ENCODE results near the gene OR8J3.
"Not testable (repeated sequence)": the region's sequence is repeated elsewhere in the genome, so short reads cannot be mapped to it uniquely, and the experiment has no call there.

The OR8J3 gene, protein sequence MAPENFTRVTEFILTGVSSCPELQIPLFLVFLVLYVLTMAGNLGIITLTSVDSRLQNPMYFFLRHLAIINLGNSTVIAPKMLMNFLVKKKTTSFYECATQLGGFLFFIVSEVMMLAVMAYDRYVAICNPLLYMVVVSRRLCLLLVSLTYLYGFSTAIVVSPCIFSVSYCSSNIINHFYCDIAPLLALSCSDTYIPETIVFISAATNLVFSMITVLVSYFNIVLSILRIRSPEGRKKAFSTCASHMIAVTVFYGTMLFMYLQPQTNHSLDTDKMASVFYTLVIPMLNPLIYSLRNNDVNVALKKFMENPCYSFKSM

DNA sequence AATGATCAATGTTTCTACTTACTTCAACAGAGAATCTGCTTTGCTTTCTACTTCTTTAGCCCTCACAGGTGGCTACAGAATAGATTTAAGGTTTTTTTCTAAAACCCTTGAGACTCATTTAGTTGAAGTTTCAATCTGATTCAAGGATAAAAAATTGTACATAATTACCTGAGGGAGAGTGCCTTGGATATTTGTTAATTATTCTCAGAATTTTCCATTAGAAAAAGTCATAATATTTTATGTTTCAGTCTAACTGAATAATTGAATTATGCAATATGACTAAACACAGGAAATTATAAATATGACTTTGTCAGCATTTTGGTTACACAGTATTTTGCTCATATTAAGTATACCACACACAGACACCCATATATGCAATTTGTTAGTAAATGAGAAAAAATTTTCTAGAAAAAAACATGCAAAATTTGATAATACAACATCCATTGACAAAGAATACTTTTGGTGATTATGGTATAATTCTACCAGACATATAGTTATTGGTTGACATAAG, at the start of gene OR8J3:
Gene OR8J3, minus strand, starts transcription at position 51 of the 511 bp plus-strand sequence. CDS start 2,483 bp downstream, outside the sequence.
- in situ Hi-C loops (cut with MboI; ENCODE audit: low sequenced_read_pairs) = no loop called here

DNA sequence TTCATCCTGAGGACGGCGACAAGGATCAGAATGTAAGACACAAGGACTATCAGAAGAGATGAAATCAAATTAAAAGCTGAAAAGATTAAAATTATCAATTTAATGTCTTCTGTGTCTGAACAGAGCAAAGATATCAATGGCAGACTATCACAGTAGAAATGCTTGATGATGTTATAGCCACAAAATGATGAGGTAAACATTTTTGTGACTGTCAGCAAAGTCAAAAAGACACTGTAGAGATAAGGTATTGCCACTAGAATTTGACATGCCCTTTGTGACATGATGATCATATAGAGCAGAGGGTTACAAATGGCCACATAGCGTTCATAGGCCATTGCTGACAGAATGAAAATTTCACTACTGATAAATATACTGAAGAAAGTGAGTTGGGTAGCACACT, 48.6 kb upstream of the OR8J3 start:
- in situ Hi-C loops (cut with MboI; ENCODE audit: low sequenced_read_pairs) = no loop called here

DNA sequence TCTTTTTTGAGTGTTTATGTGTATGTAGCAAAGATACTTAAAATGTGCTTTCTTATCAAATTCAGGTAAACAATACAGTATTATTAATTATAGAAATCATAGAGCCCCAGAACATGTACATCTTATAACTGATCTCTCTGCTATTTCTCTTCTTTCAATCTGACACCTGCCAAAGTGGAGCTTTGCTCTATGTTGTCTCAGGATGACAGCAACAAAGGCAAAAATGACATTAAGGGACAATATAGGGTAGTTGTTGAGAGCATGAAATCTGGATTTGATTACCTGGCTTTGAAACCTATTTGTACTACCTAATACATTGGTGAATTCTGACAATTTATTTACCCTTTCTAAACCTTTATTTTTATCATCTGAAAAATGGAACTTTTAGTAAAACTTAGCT, 43.5 kb upstream of the OR8J3 start:
- in situ Hi-C loops (cut with MboI; ENCODE audit: low sequenced_read_pairs) = no loop called here

DNA sequence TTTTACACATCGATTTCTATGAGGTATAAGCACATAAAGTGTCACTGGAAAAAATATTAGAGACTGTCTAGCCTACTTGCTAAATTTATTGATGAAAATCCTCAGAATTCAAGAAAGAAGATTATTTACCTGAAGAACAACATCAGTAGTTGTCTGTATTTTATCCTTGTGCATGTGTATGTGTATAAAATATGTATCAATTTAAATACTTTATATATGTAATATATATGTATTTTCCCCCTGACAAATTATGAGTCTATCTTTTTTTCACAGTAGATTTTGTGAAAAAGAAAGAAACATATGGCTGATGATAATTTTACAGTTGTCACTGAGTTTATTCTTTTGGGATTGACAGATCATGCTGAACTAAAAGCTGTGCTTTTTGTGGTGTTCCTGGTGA, 36.3 kb upstream of the OR8J3 start, which contains the start of gene OR5J2:
Gene OR5J2, plus strand, starts transcription at position 301 of the 400 bp plus-strand sequence. Its CDS starts 0 bp downstream, at position 301.
- in situ Hi-C loops (cut with MboI; ENCODE audit: low sequenced_read_pairs) = no loop called here

DNA sequence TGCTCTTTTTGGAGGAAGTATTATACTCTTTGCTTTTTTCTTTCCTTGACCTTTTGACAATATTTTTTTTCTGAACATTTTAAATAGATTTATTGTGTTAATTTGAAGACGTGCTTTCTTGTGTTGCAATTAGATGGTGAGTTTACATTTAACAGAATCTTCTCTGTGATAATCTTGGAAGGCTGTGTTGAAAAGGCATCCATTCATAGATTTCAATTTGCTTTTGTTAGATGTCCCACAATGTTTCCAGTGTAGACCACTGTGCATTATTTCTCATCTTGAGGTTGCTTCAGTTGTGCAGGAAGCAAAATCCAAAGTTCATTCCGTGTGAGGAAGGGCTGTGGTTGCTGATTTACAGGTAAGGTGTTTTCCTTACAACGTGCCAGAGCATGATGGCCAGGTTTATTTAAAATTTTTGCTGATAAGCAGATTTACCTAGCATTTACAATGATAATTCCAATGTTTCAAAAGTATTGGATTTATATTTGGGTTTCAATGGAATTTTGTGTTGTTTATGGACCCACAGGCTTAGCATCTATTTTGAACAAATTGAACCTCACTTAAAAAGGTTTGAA, 32.3 kb upstream of the OR8J3 start:
- in situ Hi-C loops (cut with MboI; ENCODE audit: low sequenced_read_pairs) = no loop called here

DNA sequence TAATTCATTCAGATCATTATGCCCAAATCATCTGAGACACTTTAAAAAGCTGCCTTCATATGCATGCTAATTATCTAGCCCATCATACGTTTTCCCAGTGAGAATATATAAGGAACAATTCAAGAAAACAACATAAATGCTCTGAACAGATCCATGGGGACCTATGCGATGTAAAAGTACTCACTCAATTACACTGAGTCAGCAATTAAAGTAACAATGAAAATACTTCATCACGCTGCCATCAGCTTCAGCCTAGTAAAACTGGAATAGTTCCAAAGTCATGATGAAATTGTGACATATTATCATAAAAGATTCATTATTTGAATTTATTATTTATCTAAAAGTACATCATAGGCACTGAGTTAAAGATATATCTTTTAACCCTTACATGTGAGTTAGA, 23.8 kb upstream of the OR8J3 start:
- in situ Hi-C loops (cut with MboI; ENCODE audit: low sequenced_read_pairs) = no loop called here

DNA sequence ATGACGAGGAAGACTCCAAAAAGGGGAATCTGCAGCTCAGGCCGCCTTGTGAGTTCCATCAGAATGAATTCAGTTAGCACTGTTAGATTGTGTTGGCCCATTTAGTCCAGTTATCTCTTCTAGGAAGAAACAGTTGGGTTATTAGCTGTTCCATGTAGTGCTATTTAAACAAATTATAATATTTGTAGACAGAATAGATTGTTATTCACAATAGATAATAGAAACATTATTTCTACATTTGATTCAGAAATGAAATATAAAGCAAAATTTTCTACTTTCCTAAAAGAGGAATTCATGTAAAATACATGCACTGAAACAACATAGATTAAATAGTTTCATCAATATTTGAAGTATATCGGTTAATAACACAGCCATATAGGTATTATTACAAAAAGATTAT, 20.2 kb upstream of the OR8J3 start, which contains the start of gene OR8K5:
Gene OR8K5, minus strand, starts transcription at position 101 of the 400 bp plus-strand sequence. Its CDS starts 0 bp downstream, at position 101.
- in situ Hi-C loops (cut with MboI; ENCODE audit: low sequenced_read_pairs) = no loop called here

DNA sequence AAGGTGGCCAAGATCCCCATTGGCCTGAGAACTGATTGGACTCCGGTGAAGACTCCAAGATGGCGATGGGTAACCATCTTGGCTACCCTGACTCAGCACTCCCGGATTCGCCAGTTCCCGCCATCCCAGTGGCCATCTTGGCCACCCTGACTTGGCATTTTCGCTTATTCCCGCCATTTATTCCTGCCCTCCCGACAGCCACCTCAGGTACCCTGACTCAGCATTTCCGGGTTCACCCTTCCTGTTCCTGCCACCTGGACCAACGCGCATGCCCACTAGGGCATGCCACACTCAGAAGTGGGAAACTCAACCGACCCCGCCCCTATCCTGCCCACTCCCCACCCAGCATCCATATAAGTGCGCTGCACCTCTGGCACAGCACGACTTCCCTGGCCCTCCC, 12.3 kb upstream of the OR8J3 start:
- in situ Hi-C loops (cut with MboI; ENCODE audit: low sequenced_read_pairs) = no loop called here

DNA sequence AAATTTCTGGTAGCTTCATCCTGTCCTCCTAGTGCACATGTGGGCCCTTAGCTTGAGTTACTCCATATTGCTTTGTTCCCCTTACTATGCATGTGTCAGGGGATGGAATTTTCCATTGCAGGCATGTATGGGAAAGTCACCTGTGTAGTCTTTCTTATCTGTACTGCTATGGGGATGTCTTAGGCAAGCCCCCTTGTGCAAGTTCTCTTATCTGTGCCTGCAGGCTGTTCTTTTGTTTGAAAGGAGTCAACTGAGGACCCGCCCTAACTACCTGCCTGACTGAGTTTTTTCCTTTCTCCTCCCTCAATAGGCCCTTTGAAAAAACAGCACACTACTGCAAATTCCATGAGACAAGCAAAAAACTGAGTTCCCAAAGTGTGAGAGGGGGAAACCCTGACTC, 11.4 kb upstream of the OR8J3 start:
- in situ Hi-C loops (cut with MboI; ENCODE audit: low sequenced_read_pairs) = no loop called here

DNA sequence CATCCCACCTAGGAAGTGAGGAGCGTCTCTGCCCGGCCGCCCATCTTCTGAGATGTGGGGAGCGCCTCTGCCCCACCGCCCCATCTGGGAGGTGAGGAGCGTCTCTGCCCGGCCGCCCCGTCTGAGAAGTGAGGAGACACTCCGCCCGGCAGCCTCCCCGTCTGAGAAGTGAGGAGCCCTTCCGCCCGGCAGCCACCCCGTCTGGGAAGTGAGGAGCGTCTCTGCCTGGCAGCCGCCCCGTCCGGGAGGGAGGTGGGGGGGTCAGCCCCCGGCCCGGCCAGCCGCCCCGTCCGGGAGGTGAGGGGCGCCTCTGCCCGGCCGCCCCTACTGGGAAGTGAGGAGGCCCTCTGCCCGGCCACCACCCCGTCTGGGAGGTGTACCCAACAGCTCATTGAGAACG, 3.7 kb upstream of the OR8J3 start:
- in situ Hi-C loops (cut with MboI; ENCODE audit: low sequenced_read_pairs) = not testable (repeated sequence)

DNA sequence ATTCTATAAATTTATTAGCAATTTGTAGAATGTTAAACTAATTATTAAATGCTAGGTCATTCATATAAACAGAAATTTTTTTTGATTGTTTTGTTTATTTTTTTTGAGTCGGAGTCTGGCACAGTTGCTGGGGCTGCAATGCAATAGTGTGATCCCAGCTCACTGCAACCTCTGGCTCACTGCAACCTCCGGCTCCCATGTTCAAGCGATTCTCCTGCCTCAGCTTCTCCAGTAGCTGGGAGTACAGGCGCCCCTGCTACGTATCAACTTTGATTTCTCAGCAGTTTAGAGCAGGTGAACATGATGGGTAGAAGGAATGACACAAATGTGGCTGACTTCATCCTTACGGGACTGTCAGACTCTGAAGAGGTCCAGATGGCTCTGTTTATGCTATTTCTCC, 17.9 kb downstream of the OR8J3 start, which contains the start of gene OR8H3:
Gene OR8H3, plus strand, starts transcription at position 301 of the 400 bp plus-strand sequence. Its CDS starts 0 bp downstream, at position 301.
- in situ Hi-C loops (cut with MboI; ENCODE audit: low sequenced_read_pairs) = no loop called here

DNA sequence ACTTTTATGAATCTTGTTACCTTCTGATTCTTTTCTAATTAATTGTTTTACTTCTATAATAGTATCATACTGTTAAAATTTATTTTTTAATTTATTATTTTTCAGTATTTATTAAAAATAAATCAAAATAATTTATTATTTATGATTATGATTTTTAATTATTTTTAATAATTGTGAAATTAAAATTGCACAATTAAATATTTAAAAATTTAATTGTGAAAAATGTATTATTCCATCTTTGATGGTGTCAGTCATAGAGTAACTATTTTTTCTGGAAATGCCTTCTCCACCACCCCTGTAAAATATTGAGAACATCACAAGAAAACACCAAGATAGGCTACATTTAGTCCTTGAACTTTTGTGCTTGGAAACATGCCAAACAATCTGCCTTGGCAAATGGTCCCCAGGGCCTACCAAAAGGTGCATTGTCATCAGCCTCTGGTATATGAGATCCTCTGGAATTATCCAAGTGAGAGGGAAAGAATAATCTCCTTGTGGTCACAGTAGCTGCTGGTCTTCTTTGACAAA, 36.7 kb downstream of the OR8J3 start, which contains the start of gene OR8H2:
Gene OR8H2, plus strand, starts transcription at position 478 of the 528 bp plus-strand sequence. CDS start 1,356 bp downstream, outside the sequence.
- in situ Hi-C loops (cut with MboI; ENCODE audit: low sequenced_read_pairs) = no loop called here

DNA sequence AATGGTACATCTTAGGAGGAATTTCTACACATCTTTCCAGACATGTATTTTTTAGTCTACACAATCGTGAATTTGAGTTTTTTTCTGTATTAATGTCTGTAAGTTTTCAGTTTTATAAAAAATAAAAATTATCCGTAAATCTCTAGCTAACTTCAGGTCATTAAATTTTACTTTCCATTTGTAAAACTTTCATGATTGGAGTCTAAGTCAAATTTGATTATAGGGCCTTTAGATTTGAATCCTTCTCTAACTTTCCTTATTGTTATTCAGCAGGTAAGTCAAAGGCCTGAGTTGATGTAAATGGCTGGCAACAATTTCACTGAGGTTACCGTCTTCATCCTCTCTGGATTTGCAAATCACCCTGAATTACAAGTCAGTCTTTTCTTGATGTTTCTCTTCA, 47.0 kb downstream of the OR8J3 start, which contains the start of gene OR8I2:
Gene OR8I2, plus strand, starts transcription at position 301 of the 400 bp plus-strand sequence. Its CDS starts 0 bp downstream, at position 301.
- in situ Hi-C loops (cut with MboI; ENCODE audit: low sequenced_read_pairs) = no loop called here

DNA sequence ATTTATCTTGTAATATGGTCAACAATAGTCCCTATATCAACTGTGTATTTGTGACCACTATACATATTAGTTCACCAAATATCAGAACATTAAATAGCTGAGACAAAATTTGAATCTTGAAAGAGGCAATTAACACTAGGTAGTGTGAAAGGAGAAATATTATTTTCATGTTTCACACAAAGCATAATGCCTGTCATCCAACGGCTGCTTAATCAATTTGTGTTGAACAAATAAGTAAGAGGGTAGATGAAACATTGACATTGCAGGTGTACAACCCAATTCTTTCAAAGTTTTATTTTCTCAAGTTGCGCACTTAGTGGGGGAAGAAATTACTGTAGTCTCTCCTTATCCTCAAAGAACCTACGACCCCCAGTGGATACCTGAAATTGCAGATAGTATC, 50.3 kb downstream of the OR8J3 start:
- in situ Hi-C loops (cut with MboI; ENCODE audit: low sequenced_read_pairs) = no loop called here

All from HL-60/S4 (cell line).